GM19452 (cell line): ENCODE measurements around the gene CCDC127.
"Not testable (repeated sequence)": the region's sequence is repeated elsewhere in the genome, so short reads cannot be mapped to it uniquely, and the experiment has no call there.

Source experiments
- ATAC-seq: cut with Tn5 transposase; IDR thresholded peaks from one replicate; pipeline ENCODE4 v1.9.1; 2021; ENCODE audit not compliant: unreplicated experiment

Gene CCDC127

GRCh38 chr5:174876-175465 is 43.0 kb downstream of the CCDC127 start:
- ATAC-seq: no peak

- ATAC-seq: no peak
Measured at GRCh38 chr5:174291-174600, 43.7 kb downstream of the CCDC127 start.

GRCh38 chr5:173392-174290 is 44.3 kb downstream of the CCDC127 start:
- no peak for ATAC-seq

GRCh38 chr5:172841-173251 is 45.1 kb downstream of the CCDC127 start:
- no peak for ATAC-seq

- ATAC-seq: no peak
Measured at GRCh38 chr5:172421-172820, 45.5 kb downstream of the CCDC127 start.

GRCh38 chr5:171801-172331 is 46.1 kb downstream of the CCDC127 start:
- no peak for ATAC-seq

GRCh38 chr5:170971-171800 is 46.8 kb downstream of the CCDC127 start:
- ATAC-seq: no peak

- ATAC-seq: no peak
Measured at GRCh38 chr5:169728-170094, 48.2 kb downstream of the CCDC127 start.

- ATAC-seq: no peak
Measured at GRCh38 chr5:169071-169727, 48.8 kb downstream of the CCDC127 start.

- ATAC-seq: no peak
Measured at GRCh38 chr5:167982-168660, 49.8 kb downstream of the CCDC127 start.

- no peak for ATAC-seq
Measured at GRCh38 chr5:167511-167910, 50.4 kb downstream of the CCDC127 start.

- no peak for ATAC-seq
Measured at GRCh38 chr5:166441-167372, 51.2 kb downstream of the CCDC127 start.

GRCh38 chr5:164783-165182 is 53.2 kb downstream of the CCDC127 start:
- not testable (repeated sequence) for ATAC-seq

- no peak for ATAC-seq
Measured at GRCh38 chr5:164244-164643, 53.7 kb downstream of the CCDC127 start.

- no peak for ATAC-seq
Measured at GRCh38 chr5:163841-164240, 54.1 kb downstream of the CCDC127 start.

GRCh38 chr5:163338-163620 is 54.7 kb downstream of the CCDC127 start:
- no peak for ATAC-seq

GRCh38 chr5:162565-163337 is 55.2 kb downstream of the CCDC127 start:
- ATAC-seq: no peak

- ATAC-seq: no peak
Measured at GRCh38 chr5:162190-162564, 55.8 kb downstream of the CCDC127 start.

GRCh38 chr5:161803-162110 is 56.2 kb downstream of the CCDC127 start:
- no peak for ATAC-seq
